Measurements from ENCODE around the gene SMURF2. TPM values are rescaled to one million over a fixed set of nuclear protein-coding genes. Genes with fewer than 3 reads are reported as not detected.

The SMURF2 gene
- total RNA-seq, 1 experiment from 2014 or later = 35.3 TPM

DNA sequence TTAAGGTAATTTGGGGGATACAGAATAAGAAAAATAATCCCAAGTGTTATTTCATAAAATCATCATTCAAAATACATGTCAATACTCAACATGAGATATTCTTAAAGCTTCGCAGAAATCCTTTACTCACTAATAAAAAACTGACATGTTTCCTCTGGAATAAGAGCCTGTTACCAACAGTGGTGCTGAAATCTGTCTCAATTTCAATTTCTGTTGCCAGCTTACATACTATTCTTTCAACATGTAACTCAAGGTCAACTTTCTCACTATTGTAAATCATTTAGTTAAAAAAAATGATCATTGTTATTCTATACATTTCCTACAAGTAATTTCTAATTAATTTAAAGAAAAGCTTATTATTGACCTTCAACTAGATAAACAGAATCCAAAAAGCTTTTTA lies 87.5 kb downstream of the SMURF2 start:
- no peaks in the 10 kb centered on the region for H3K9me3 Mint-ChIP-seq
- Histone ChIP-seq H4K5ac (ENCODE audit: insufficient read length, low read depth, low read length) (no peak overlapping the region), H2BK12ac (ENCODE audit: insufficient read length, low read depth, low read length) (no peak overlapping the region), H3K56ac (ENCODE audit: insufficient read length, low read depth, low read length) (no peak overlapping the region), H2AK5ac (ENCODE audit: insufficient read length, low read length) (no peak overlapping the region), H3K4me2 (ENCODE audit: insufficient read depth, insufficient read length, low read length) (no peak overlapping the region), H3K27me3 (ENCODE audit: insufficient read depth, low read length) (no peaks in the 10 kb centered on the region), H4K8ac (replicated peaks; ENCODE audit: insufficient read length, low read depth, low read length) (no peak overlapping the region), H3K9me3 (ENCODE audit: control insufficient read depth, low read depth, low read length) (no peaks in the 10 kb centered on the region), H2BK120ac (ENCODE audit: low read depth, low read length, poor library complexity, severe bottlenecking) (no peak overlapping the region), H3K4ac (ENCODE audit: low read depth, low read length) (no peak overlapping the region), H3K79me2 (ENCODE audit: insufficient read depth, low read length) (no peaks in the 10 kb centered on the region), H3K27ac (ENCODE audit: insufficient read length, low read depth, low read length) (no peak overlapping the region), H4K91ac (ENCODE audit: insufficient read length, low read depth, low read length) (no peak overlapping the region), H2BK15ac (ENCODE audit: low read depth, low read length) (no peak overlapping the region), H4K20me1 (ENCODE audit: control insufficient read depth, insufficient read depth, insufficient read length) (no peaks in the 10 kb centered on the region), H3K23me2 (ENCODE audit: insufficient read length, low read depth, low read length, poor library complexity, severe bottlenecking) (no peaks in the 10 kb centered on the region), H2AFZ (ENCODE audit: low read length) (no peak overlapping the region), H2BK5ac (ENCODE audit: insufficient read length, low read length) (no peak overlapping the region), H3T11ph (ENCODE audit: low read length) (no peak overlapping the region), H3K18ac (ENCODE audit: insufficient read length, low read depth, low read length) (no peak overlapping the region), H3K79me1 (ENCODE audit: insufficient read depth, low read depth, low read length, poor library complexity, severe bottlenecking) (no peaks in the 10 kb centered on the region), H3K9ac (ENCODE audit: extremely low read depth, insufficient read length, low read length) (no peak overlapping the region), H3K23ac (ENCODE audit: insufficient read length, low read depth, low read length) (no peak overlapping the region), H2BK20ac (ENCODE audit: low read depth, low read length, poor library complexity, severe bottlenecking) (no peak overlapping the region), H3K4me1 (ENCODE audit: insufficient read depth, low read length) (no peaks in the 10 kb centered on the region), H3K14ac (ENCODE audit: insufficient read depth, low read length) (no peak overlapping the region)
- no peak overlapping the region for H3K27ac Mint-ChIP-seq
- H3K4me3 Mint-ChIP-seq = no peak overlapping the region
- H3K4me1 Mint-ChIP-seq = no peaks in the 10 kb centered on the region
- no peaks in the 10 kb centered on the region for H3K27me3 Mint-ChIP-seq (ENCODE audit: low read depth)
- peaks cover 6 to 31% (median 15%) of the 10 kb centered on the region in 3 experiments; a peak in 5 of 7 replicates for H3K36me3 Mint-ChIP-seq (ENCODE audit: insufficient read depth in 1 of 3, low read depth in 3 of 3)
- TF ChIP-seq, protein P1, sequence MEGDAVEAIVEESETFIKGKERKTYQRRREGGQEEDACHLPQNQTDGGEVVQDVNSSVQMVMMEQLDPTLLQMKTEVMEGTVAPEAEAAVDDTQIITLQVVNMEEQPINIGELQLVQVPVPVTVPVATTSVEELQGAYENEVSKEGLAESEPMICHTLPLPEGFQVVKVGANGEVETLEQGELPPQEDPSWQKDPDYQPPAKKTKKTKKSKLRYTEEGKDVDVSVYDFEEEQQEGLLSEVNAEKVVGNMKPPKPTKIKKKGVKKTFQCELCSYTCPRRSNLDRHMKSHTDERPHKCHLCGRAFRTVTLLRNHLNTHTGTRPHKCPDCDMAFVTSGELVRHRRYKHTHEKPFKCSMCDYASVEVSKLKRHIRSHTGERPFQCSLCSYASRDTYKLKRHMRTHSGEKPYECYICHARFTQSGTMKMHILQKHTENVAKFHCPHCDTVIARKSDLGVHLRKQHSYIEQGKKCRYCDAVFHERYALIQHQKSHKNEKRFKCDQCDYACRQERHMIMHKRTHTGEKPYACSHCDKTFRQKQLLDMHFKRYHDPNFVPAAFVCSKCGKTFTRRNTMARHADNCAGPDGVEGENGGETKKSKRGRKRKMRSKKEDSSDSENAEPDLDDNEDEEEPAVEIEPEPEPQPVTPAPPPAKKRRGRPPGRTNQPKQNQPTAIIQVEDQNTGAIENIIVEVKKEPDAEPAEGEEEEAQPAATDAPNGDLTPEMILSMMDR (conservative IDR thresholded peaks at IDR 0.05) = no peak
- no peak for DNase-seq
- no CpG with 5 or more reads among the region's 1 CpG for WGBS (ENCODE audit: extremely low coverage, insufficient read length, low lambda C conversion rate)
